GM21825 (cell line): ENCODE measurements around the gene NTN4.
"Not testable (repeated sequence)": the region's sequence is repeated elsewhere in the genome, so short reads cannot be mapped to it uniquely, and the experiment has no call there.

Experiments
- ATAC-seq: cut with Tn5 transposase; IDR thresholded peaks from one replicate; pipeline ENCODE4 v1.9.1; 2021; ENCODE audit warnings: mild to moderate bottlenecking, moderate library complexity; ENCODE audit not compliant: unreplicated experiment

NTN4 gene

DNA sequence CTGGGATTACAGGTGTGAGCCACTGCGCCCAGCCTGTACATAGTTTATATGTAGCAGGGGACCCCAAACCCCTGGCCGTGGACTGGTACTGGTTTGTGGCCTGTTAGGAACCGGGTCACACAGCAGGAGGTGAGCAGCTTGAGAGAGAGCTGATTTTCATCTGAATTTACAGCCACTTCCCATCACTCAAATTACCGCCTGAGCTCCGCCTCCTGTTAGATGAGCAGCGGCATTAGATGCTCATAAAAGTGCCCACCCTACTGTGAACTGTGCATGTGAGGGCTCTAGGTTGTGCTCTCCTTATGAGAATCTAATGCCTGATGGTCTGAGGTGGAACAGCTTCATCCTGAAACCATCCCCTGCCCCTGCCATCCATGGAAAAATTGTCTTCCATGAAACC lies 119.3 kb downstream of the NTN4 start:
- no peak for ATAC-seq

DNA sequence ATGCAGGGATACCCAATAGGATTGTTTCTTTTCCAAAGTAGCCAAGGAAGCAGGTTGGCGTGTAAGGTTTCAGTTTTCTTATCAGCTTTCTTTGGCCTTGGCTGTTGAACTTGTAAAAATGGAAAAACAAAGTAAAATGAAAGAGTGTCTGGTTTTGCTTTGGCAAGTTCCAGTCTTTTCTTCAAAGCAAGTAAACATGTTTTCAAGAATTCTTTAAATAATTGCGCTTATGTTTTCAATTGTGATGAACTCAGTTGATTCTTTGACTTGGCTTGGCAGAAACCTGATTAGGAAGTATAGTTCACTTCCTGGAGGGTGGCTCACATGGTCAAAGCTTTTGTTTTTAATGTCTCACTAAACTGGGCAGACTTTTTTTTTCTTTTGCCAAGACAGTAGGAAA lies 127.0 kb downstream of the NTN4 start:
- no peak for ATAC-seq

DNA sequence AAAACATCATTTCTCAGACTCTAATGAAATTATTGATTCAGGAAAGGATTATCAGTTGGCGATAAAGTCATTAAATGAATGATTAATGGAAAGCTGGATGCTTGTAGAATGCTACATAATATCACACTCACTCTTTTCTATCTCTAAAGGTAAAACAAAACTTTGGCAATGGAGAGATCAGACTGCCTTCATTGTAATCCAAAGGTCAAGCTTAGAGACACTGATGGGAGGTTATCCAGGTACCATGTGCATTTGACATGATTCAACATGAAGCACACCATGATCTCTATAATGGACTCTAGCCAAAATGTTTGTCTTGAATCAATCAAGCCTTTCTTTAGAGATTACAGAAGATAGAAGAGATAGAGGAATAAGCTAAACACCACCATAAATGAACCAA lies 129.2 kb downstream of the NTN4 start:
- ATAC-seq = no peak

DNA sequence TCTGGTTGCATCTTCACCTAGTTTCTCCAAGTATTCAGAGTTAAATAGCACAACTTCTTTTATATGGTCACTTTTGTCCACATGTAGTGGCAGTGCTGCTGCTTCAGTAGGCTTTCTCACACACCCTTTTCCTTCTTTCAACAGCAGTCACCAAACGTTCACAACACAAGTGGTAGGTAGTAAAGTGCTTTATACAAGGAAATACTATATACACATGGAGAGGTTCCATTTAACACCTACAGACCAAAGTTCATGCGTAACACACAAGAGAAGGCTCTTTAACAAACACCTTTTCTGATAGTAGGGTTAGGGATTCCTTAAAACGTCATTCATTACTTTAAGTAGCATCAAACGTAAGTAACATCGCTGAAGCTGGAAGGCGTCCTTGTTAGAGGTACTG lies 132.2 kb downstream of the NTN4 start:
- ATAC-seq = no peak

DNA sequence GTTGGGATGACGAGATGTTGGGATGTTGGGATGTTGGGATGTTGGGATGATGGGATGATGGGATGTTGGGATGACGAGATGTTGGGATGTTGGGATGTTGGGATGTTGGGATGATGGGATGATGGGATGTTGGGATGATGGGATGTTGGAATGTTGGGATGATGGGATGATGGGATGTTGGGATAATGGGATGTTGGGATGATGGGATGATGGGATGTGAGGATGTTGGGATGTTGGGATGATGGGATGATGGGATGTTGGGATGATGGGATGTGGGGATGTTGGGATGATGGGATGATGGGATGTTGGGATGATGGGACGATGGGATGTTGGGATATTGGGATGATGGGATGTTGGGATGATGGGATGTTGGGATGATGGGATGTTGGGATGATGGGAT lies 135.9 kb downstream of the NTN4 start:
- ATAC-seq = not testable (repeated sequence)

DNA sequence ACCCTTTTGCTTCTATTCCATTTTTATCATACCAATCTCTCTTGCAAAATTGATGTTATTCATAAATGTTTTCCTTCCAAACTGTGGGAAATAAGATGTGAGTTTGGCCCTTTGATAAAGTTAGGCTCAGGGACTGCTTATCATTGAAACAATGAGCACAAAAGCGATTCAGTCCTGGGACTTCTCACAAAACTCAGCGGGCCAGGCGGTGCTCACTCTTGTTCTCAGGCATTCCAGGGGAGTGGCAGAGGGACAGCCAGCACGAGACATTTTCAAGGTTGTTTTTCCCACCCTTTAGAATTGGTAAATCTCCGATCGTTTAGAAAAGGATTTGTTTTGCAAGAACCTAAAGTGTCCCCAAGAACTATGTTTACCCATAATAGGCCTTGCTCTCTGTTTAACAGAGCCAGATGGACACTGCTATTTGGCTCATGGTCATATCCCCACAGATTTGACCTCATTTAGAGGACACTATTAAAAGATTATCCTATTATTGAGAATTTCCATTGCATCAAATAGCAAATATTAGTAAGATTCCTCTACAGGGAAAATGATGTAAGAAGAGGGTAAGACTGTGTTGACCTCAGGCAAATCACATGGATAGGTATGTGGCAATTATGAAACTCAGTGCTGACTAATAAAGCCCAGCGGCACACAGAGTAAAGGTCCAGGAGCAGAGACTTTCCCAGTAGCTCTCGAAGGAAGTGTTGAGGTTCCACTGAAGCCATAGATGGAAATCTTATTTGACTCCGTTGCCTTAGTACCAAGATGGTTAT lies 136.6 kb downstream of the NTN4 start:
- no peak for ATAC-seq

DNA sequence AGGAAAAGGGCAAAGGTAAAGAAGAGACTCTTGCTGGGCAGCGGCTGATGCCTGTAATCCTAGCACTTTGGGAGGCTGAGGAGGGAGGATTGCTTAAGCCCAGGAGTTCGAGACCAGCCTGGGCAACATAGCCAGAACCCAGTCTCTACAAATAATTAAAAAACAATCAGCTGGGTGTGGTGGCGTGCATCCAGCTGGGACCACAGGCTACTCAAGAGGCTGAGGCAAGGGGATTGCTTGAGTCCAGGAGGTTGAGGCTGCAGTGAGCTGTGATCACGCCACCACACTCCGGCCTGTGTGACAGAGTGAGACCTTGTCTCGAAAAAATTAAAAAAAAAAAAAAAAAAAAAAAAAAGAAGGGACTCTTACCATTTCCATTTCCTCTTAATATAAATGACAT lies 138.9 kb downstream of the NTN4 start:
- no peak for ATAC-seq

DNA sequence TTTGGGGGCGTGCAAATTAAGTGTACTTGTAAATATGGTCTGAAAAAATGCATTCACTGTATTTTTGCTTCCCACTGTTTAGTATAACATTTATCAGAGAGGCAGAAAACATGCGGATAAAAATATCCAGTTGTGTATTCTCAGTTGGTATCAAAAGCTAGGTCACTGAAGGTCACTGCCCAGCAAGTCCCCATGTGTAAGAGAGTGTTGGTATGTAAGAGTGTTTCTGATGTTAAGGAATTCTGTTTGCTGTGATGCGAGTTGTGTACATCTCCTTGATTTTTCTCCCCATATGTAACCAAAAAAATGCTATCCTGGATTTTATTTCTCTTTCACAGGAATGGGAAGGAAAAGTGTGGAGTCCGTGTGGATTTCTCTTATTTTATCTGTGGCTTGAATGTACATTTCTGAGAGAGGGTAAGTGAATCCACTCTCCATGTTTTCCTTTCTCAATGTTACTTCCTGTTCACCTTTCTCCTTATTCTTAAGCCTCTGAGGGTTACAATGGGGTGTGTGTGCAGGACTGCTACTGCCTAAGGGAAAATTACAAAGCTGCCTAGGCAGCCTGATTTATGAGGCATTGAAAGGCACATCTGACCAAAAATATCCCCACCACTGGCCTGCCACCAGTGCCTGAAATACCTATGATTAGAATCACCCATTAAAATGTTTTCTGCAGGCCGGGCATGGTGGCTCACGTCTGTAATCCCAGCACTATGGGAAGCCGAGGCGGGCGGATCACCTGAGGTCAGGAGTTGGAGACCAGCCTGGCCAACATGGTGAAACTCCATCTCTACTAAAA lies 141.4 kb downstream of the NTN4 start:
- no peak for ATAC-seq

DNA sequence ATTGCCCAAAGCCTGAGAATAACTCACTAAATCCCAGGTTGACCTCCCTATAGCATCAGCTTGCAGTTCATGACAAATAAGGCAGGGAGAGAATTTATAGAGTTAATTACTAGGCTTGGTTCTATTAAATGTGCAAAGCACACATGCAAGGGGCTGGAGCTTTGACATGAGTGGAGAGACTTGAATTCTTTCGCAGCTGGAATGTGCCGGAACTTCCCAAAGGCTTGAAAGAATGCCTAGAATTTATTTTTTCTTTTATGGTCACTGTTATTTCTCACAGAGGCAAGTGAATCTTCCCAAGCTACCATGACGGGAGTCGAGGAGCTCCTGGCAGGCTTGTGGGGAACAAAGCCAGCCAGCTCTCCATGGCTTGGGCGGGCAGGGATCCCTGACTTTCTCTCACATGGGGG lies 143.8 kb downstream of the NTN4 start:
- ATAC-seq = no peak

DNA sequence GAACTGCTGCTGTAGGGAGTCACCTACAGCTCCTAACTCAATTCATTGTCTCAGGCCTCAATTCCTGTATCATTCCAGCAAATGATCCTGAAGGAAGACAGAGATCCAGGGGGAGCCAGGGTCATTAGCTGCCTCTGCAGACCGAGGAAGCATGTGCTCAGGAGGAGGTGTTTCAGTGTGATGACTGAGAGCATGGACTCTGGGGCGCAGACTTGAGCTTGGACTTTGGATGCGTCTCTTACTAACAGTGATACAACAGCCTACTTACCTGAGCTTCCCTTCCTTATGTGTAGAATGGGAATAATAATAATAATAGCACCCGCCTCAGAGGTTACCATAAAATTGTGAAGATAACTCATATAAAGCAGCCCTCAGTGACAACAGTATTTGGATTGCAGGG lies 147.3 kb downstream of the NTN4 start:
- no peak for ATAC-seq

DNA sequence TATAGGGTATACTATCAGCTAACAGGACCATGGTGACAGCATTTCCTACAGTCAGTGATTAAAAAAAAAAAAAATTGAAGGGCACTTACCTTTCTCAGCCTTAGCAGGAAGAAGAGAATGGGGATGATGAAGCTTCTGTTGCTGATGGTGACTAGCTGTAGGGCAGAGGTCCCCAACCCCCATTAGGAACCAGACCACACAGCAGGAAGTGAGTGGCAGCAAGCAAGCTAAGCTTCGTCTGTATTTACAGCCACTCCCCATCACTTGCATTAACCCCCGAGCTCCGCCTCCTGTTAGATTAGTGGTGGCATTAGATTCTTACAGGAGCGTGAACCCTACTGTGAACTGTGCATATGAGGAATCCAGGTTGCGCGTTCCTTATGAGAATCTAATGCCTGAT lies 148.0 kb downstream of the NTN4 start:
- ATAC-seq = no peak

DNA sequence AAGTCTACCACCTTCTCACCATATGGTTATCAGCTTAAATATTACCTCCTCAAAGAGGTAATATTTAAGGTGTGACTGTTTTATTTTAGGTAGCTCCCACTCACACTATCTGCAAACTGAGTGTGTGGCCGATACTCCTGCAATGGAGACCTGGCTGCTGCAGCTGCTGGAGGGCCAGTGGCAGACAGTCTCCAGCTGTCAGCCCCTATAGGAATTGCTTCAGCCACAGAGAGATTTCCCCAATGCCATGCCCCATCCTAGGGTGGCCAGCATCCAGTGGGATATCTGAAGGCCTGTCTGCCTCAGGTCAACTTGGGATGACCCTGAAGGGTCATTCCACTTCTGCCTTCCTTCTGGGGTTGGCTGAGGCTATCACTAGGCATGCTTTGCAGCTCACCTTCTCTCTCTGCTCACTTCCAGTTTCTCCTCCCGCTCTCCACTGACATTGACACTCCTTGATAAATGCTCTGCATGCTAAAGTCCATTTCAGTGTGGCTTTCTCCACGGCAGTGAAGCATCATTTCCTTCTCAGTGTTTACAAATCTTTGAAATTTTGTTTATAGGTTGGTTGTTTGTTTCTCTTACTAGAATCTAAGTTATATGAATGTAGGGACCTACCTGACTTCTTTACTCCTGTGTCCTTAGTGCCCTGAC lies 149.1 kb downstream of the NTN4 start:
- no peak for ATAC-seq

DNA sequence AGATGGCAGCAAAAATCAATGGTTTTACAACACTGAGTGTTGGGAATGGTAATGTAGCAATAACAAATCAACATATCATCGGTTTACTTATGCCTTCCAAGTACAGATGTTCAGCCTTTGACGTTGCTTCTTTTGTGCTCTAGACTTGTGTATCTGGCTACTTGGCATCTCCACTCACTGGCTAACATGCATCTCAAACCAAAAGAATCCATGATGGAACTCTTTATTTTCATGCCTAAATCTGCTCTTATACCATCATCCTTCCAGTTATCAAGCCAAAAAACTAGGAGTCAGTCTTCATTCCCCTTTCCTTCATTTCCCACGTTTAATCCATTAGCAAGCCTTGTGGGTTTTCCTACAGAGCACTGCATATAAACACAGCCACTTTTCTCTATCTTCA lies 150.0 kb downstream of the NTN4 start:
- no peak for ATAC-seq

DNA sequence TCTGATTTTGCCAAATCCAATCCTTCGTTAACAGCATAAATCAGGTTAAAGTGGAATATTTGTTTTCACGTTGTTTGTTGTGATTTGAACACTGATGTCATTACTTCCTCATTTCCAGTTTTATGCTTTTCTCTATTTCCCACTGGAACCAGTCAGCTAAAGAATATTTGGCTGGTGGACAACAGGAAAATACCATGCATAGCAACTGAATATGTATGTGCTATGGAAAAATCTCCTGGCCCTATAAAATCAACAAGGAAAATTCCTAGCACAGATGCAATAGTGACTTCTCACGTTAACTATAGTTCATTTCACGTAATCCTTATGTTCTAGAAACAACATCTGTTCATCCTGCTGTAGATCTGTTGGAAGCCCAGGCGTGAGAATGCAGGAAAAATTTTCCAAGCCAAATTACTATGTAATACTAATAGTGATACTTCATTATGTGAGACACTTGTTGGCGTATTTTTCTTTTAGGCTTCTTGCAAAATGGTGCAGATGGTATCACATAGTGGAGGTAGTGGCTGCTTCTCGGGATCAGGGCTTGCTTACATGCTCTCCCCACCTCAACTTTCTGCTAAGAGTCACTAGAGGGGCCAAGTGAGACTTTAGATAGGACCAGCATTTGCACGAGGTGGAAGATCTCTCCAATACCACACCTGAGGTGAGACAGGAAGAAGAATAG lies 153.0 kb downstream of the NTN4 start:
- no peak for ATAC-seq

DNA sequence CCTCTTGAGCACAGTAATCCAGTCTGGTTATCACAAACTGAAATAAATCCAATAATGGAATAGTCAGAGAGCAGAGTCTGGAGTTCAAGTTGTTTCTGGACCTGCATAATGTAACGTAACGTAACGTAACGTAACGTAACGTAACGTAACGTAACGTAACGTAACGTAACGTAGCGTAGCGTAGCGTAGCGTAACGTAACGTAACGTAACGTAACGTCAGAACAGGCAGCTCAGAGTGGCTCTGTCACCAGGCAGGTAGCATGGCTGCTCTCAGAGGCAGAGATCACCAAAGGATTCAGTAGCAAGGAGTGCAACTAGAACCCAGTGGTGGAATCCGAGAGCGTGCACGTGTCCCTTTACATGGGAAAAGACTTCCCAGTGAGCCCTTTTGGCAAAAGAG lies 153.6 kb downstream of the NTN4 start:
- no peak for ATAC-seq

DNA sequence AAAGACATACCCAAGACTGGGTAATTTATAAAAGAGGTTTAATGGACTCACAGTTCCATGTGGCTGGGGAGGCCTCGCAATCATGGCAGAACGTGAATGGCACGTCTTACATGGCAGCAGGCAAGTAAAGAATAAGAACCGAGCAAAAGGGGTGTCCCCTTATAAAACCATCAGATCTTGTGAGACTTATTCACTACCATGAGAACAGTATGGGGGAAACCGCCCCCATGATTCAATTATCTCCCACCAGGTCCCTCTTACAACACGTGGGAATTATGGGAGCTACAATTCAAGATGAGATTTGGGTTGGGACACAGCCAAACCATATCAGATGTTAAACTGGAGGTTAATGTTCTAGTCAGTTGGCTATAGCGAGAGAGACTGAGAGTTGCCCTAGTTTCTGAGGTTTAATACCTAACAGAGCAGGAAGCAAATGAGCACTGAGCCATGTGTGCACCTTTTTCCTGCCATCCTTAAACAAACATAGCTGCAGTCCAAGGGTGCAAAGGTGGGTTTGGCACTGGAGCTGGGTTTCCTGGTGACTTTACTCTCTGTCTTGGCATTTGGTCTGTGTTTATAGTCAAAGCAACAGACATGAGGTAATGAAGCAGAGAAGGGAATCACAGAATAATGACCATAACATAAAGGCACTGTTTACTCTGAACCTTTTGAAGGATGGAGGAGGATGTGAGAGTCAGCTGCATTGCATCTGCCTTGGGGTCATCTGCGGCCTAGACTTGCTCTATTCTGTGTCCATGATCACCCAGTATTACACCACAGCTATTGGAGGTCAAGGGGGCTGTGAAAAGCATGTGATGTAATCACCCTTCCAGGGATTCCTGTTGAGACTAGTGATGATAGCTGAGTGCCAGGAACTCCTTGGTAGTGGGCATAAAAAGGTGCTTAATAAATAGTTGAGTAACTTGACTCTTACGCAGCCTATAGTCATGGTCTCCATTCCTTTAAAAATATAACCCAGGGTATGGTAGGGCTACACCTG lies 155.6 kb downstream of the NTN4 start:
- no peak for ATAC-seq

DNA sequence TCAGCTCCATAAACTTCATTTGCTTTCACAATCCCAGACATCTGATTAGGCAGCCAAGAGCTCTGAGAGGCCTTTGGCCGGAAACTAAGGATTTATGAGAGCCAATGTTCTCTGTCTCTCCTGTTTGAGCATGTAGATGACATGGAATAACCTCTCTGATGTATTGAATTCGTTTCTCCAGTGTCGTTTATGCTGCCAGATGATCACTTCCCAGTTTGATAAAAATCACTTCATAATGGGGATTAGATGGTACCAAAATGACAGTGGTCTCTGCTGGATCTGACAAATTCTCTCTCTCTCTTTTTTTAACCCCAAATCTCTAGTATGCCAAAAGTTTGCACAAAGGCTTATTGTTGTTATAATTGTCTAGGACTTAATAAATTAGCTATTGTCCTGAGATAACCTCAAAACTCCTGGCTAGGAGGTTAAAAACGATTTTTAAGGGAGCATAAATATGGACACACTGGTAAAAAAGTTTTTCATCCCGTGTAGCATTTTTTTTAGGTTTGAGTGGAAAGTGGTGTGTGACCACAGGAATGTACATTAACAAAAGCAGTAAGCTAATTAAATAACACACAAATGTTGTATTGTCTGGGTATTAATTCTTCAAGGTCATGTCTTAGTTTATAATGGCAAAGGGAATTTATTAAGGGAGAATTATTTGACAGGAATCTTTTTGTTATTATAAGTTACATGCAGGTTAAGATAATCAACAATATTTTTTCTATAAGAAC lies 156.7 kb downstream of the NTN4 start:
- ATAC-seq = no peak

DNA sequence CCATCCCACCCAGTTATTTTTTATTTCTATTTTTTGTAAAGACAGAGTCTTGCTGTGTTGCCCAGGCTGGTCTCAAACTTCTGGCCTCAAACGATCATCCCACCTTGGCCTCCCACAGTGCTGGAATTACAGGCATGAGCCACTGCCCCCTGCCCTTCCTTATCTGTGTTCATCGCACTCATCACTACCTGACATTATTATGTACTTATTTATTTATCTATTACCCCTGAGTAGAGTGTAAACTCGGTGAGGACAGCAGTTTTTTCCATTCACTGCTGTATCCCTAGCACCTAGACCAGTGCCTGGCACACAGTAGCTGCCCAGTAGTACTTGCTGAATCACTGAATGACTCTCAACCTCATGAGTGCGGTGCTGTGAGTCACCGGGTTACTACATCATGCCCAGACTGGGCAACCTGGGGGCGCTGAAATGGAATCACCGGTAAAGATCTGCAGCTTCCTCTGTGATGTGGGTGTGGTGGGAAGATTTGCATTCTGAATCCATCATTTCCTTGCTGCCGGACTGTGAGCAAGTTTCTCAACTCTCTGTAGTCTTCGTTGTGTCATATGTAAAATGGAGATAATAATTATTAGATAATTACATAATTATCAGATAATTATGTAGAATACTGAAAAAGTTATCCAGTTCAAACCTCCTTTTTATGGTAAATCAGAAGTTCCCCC lies 157.4 kb downstream of the NTN4 start:
- ATAC-seq = no peak

DNA sequence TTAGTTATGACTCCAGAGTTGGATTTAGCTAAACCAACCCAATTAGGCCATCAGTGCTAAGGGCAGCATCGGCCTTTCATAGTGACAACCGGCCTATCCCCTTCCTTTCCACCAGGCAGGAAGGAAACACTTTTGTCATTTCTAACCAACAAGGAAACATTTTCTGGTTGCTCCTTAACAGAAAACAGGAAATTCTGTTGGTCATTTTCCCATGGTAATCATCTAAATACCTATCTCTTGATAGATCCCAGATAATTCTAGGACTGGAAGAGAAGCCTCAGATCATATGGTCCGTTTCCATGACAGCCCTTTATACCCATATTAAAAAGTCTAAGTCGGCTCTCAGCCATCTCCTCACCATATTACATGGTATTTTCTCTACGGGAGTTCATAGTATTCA lies 160.1 kb downstream of the NTN4 start:
- no peak for ATAC-seq
